Renal cortical epithelial cell (primary cell): ENCODE results near the gene UVRAG. TPM values are rescaled to one million over a fixed set of nuclear protein-coding genes. Genes with fewer than 3 reads are reported as not detected.

Source experiments
- DNase-seq: peaks from one replicate; pipeline ENCODE4 v3.0.0-alpha.2; 2011; ENCODE audit warnings: low read depth
- total RNA-seq: library from RNA; depleted of rRNA; stranded (reverse); fragments of >200 nt; gene quantifications from 2 replicates; pipeline ENCODE4 v1.2.3, GENCODE V29; 2014

Gene UVRAG
- total RNA-seq, 1 donor from 2014 or later, result 17.7 TPM

- DNase-seq, result no peak
These were observed 288.4 kb downstream of the UVRAG start for GRCh38 chr11:76103460-76103859.

GRCh38 chr11:76104285-76104684, 289.3 kb downstream of the UVRAG start:
- DNase-seq, result no peak

GRCh38 chr11:76105637-76106036, 290.6 kb downstream of the UVRAG start:
- no peak for DNase-seq

- DNase-seq, result no peak
These were observed 293.0 kb downstream of the UVRAG start for GRCh38 chr11:76107971-76108370.

- DNase-seq, result no peak
These were observed 299.2 kb downstream of the UVRAG start for GRCh38 chr11:76114238-76114637.

GRCh38 chr11:76115555-76115954, 300.5 kb downstream of the UVRAG start:
- DNase-seq, result no peak

- DNase-seq, result no peak
These were observed 304.0 kb downstream of the UVRAG start for GRCh38 chr11:76119032-76119431.

- DNase-seq, result no peak
These were observed 304.8 kb downstream of the UVRAG start for GRCh38 chr11:76119779-76120178.

- DNase-seq, result no peak
These were observed 305.6 kb downstream of the UVRAG start for GRCh38 chr11:76120513-76121101.

- DNase-seq, result peak; percentile 36
These were observed 308.2 kb downstream of the UVRAG start for GRCh38 chr11:76123248-76123647.

GRCh38 chr11:76124905-76125770, 310.1 kb downstream of the UVRAG start:
- DNase-seq, result no peak

GRCh38 chr11:76129729-76130128, 314.7 kb downstream of the UVRAG start:
- no peak for DNase-seq

GRCh38 chr11:76131142-76131541, 316.1 kb downstream of the UVRAG start:
- no peak for DNase-seq

GRCh38 chr11:76131671-76132631, 316.9 kb downstream of the UVRAG start:
- DNase-seq, result no peak

- no peak for DNase-seq
These were observed 319.2 kb downstream of the UVRAG start for GRCh38 chr11:76134239-76134638.

- no peak for DNase-seq
These were observed 320.5 kb downstream of the UVRAG start for GRCh38 chr11:76135491-76135890.

- no peak for DNase-seq
These were observed 324.3 kb downstream of the UVRAG start for GRCh38 chr11:76139314-76139713.

GRCh38 chr11:76140912-76141574, 326.0 kb downstream of the UVRAG start:
- DNase-seq, result no peak

- no peak for DNase-seq
These were observed 327.0 kb downstream of the UVRAG start for GRCh38 chr11:76141901-76142588.

GRCh38 chr11:76143274-76143673, 328.3 kb downstream of the UVRAG start:
- no peak for DNase-seq

GRCh38 chr11:76147106-76147740, 332.2 kb downstream of the UVRAG start:
- DNase-seq, result no peak
